ENCODE measurements around the gene TRIO.
"Not testable (repeated sequence)": the region's sequence is repeated elsewhere in the genome, so short reads cannot be mapped to it uniquely, and the experiment has no call there.

The TRIO gene

GRCh38 chr5:14187660-14188059 lies 44.5 kb downstream of the TRIO start:
- DNase-seq, result no peak

- DNase-seq, result no peak
Measured at GRCh38 chr5:14188778-14189177, 45.6 kb downstream of the TRIO start.

GRCh38 chr5:14189680-14190079 lies 46.5 kb downstream of the TRIO start:
- DNase-seq, result no peak

GRCh38 chr5:14190194-14191164 lies 47.3 kb downstream of the TRIO start:
- DNase-seq, result no peak

GRCh38 chr5:14191325-14191724 lies 48.2 kb downstream of the TRIO start:
- DNase-seq, result no peak

- no peak for DNase-seq
Measured at GRCh38 chr5:14193496-14193895, 50.4 kb downstream of the TRIO start.

- no peak for DNase-seq
Measured at GRCh38 chr5:14195588-14195987, 52.4 kb downstream of the TRIO start.

- DNase-seq, result no peak
Measured at GRCh38 chr5:14197056-14197455, 53.9 kb downstream of the TRIO start.

GRCh38 chr5:14199902-14200301 lies 56.8 kb downstream of the TRIO start:
- no peak for DNase-seq

- DNase-seq, result no peak
Measured at GRCh38 chr5:14200312-14200990, 57.3 kb downstream of the TRIO start.

GRCh38 chr5:14201325-14202045 lies 58.3 kb downstream of the TRIO start:
- no peak for DNase-seq

GRCh38 chr5:14202462-14202861 lies 59.3 kb downstream of the TRIO start:
- no peak for DNase-seq

GRCh38 chr5:14204011-14204670 lies 61.0 kb downstream of the TRIO start:
- no peak for DNase-seq

- DNase-seq, result no peak
Measured at GRCh38 chr5:14204785-14205321, 61.7 kb downstream of the TRIO start.

GRCh38 chr5:14206028-14206725 lies 63.0 kb downstream of the TRIO start:
- DNase-seq, result no peak

GRCh38 chr5:14207428-14207827 lies 64.3 kb downstream of the TRIO start:
- DNase-seq, result not testable (repeated sequence)

GRCh38 chr5:14208071-14209021 lies 65.2 kb downstream of the TRIO start:
- DNase-seq, result peak in 1 of 5 donors; percentile 22

GRCh38 chr5:14209222-14209822 lies 66.2 kb downstream of the TRIO start:
- DNase-seq, result no peak

- DNase-seq, result no peak
Measured at GRCh38 chr5:14209836-14210235, 66.7 kb downstream of the TRIO start.

- no peak for DNase-seq
Measured at GRCh38 chr5:14210729-14211128, 67.6 kb downstream of the TRIO start.

Data from T-helper 1 cell (primary cell).